GM20000 (cell line): ENCODE results near the gene ATP8B1.

Source experiments
- DNase-seq: peaks from one replicate; pipeline ENCODE4 v3.0.0; 2012; ENCODE audit warnings: low spot score
- TF ChIP-seq, protein P1 (sequence below): IDR thresholded peaks from 2 replicates; pipeline ENCODE4 v1.5.1; 2012; ENCODE audit warnings: mild to moderate bottlenecking, control low read depth; ENCODE audit errors: extremely low read depth, missing control alignments

Gene ATP8B1

DNA sequence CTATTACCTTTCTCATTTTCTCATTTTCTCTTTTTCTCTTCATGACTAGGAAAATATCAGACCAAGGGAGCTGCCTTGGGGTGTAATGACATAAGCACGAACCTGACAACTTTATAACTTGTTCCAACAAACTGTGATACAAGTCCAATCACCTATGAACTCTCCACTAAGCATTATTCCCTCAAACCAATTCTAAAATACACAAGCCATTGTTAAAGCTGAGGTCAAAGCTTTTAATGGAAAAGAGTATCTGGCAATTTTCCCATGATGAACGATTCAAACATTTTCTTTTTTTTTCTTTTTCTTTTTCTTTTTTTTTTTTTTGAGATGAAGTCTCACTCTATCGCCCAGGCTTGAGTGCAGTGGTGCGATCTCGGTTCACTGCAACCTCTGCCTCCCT is 133.1 kb downstream of the ATP8B1 start:
- TF ChIP-seq, protein P1, sequence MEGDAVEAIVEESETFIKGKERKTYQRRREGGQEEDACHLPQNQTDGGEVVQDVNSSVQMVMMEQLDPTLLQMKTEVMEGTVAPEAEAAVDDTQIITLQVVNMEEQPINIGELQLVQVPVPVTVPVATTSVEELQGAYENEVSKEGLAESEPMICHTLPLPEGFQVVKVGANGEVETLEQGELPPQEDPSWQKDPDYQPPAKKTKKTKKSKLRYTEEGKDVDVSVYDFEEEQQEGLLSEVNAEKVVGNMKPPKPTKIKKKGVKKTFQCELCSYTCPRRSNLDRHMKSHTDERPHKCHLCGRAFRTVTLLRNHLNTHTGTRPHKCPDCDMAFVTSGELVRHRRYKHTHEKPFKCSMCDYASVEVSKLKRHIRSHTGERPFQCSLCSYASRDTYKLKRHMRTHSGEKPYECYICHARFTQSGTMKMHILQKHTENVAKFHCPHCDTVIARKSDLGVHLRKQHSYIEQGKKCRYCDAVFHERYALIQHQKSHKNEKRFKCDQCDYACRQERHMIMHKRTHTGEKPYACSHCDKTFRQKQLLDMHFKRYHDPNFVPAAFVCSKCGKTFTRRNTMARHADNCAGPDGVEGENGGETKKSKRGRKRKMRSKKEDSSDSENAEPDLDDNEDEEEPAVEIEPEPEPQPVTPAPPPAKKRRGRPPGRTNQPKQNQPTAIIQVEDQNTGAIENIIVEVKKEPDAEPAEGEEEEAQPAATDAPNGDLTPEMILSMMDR = no peak
- no peak for DNase-seq

DNA sequence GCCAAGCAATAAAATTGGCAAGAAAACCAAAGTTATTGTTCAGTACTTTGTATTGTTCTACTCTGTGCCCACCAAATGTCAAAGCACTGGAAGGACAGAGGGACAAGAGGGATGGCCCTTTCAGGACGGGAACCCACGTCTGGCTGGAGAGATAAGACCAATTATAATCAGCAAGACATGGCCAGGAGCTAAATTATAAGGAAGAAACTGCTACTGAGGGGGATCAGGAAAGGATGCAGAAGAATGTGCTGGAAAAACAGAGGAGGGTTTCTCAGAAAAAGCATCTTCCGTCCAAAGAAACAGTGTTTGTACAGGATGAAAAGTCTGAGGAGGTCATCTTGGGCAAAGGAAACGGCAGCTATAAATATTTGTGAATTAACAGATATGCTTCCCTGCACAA is 135.1 kb downstream of the ATP8B1 start:
- DNase-seq = no peak
- TF ChIP-seq, protein P1 = no peak

DNA sequence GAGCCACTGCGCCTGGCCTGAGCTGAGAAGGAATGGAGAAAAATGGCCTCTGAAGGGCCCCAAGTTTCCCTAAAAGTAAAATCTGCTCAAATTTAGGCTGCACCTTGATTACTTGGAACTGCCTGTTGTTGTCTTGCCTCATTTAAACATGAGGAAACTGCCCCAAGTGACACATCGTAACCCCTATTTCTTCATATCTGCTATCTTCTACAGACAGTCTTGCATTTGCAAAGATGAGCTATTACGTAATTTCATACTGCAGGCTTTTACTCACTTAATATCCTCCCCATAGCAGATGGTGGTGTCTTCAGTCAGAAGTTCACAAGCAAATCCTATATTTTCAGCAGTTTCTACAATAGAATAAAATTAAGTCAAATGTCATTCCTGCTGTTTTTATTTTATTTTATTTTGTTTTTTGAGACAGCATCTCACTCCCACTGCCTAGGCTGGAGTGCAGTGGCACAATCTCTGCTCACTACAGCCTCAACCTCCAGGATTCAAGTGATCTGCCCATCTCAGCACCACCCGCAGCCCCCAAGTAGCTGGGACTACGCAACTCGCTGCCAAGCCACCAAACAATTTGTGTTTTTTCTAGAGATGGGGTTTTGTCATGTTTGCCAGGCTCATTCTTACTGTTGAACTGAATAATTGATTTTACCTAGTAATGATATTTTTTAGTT is 136.2 kb downstream of the ATP8B1 start:
- TF ChIP-seq, protein P1 = no peak
- no peak for DNase-seq

DNA sequence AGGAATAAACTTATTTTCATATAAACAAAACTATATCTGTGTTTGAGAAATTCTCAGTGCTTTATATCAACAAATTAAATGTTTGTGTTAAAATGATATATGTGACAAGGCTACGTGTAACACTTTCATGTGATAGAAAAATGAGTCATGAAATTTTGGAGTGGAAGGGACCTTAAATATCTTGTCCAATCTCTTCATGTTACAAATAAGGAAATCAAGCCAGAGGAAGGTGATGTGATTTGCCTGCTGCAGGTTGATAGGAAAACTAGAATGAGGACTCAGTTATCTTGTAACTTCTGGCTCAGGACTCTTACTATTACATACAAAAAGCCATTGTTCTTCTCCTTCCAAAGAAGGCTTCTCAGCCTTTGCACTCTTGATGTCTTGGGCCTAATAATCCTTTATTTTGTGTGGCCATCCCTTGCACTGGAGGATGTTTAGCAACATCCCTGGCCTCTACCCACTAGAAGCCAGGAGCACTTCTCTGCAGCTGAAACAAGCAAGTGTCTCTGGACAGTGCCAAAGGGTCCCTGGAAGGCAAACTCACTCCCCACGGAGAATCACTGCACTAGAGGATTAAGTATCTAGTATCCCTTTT is 138.4 kb downstream of the ATP8B1 start:
- no peak for DNase-seq
- TF ChIP-seq, protein P1 = no peak

DNA sequence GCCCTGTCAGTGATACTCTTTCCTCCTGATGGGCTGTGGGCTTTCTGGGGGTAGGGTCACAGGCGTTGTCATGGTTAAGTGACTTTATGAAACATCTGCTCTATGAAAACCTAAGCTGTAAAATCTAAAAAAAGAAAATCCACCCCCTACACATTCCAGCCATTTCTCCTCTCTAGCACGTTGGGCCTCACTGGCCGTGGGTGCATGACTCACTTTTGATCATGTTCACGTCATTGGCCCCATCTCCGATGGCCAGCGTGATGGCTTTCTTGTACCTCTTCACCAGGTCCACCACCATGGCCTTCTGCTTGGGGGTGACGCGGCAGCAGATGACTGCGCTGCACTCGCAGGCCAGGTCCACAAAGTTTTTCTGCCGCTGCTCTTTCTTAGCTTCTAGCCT is 142.2 kb downstream of the ATP8B1 start:
- no peak for DNase-seq
- TF ChIP-seq, protein P1 = no peak

DNA sequence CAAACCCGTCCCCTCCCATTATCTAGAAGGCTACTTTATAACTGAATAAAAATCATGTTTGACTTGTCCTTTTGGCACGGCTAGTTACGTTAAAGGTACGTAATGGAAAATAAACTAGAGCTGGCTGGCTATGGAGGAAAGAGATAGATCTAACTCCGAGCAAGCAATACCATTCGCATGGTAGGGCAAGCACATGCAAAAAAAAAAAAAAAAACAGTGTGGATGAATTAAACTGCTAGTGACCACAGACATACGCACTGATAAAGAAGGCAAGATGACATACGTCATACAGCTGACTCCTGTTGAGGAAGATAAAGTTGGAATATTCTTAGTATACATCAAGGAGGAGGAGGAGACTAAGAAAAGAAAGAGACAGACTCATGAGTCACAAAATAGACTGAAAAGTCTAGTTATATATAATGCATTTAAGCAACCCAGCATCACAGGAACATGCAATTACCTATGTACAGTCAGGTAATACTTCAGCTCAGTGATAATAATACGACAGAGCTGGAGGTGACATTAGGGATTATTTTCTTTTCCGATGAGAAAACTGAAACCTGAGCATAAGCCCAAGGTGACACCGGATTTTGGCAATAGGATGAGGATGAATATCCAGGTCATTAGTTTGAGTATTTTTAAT is 143.5 kb downstream of the ATP8B1 start:
- TF ChIP-seq, protein P1 = no peak

DNA sequence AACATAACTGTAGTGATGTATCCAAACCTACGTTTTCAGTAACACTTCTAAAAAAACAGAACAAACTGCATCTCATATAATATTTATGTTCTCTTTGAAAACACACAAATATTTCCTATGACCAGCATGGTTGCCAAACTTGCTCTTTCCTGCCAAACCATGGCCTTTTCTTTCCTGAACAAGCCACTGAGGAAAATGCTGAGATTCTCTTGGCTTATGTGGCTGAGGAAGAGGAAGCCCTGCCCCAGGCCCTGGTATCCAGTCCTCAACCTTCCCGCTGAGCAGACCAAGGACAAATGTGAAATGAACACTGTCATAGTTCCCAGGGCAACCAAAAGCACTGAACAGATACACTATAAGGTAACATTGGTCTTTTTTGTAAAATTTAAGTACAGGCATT is 145.6 kb downstream of the ATP8B1 start:
- DNase-seq = no peak
- TF ChIP-seq, protein P1 = no peak

More for the DNA sequence above, 143.5 kb downstream of the ATP8B1 start:
- DNase-seq = no peak
